PC-9 (cell line): ENCODE measurements around the gene ARHGEF28. TPM values are rescaled to one million over a fixed set of nuclear protein-coding genes. Genes with fewer than 3 reads are reported as not detected.

Source experiments
- BruUV-seq: library from RNA; stranded (reverse); fragments of 400-500 nt; replicated peaks from 2 replicates; lab custom pipeline; 2021; lab: Mats Ljungman, UMichigan
- CTCF ChIA-PET: fragments of 300-600 bp; sonication (Branson Sonifier 250); formaldehyde crosslinking; loops from one replicate; lab custom pipeline; 2022; ENCODE audit warnings: antibody characterized with exemption; lab: Charles Lee
- POLR2A ChIA-PET: fragments of 300-600 bp; sonication (Branson Sonifier 250); formaldehyde crosslinking; loops from one replicate; lab custom pipeline; 2022; ENCODE audit warnings: antibody characterized with exemption; ENCODE audit not compliant: unreplicated experiment; lab: Charles Lee
- DNase-seq, 2 experiments: peaks; one replicate each; pipeline versions ENCODE4 v3.0.0 to v3.0.0-alpha.2; 2015 to 2022; ENCODE audit warnings: mixed read lengths in 1 of 2
- H2AFZ ChIP-seq: fragments of 200-600 bp; sonication (generic); 2 replicates; pipeline ENCODE4 v1.8.1; 2017; ENCODE audit warnings: antibody characterized with exemption
- H3F3A ChIP-seq: fragments of 200-600 bp; sonication (generic); 2 replicates; pipeline ENCODE4 v1.8.1; 2017; ENCODE audit warnings: antibody characterized with exemption, mild to moderate bottlenecking, low read depth; ENCODE audit not compliant: insufficient read depth
- H3K27ac ChIP-seq: fragments of 200-600 bp; sonication (generic); 2 replicates; pipeline ENCODE4 v1.6.1; 2016; ENCODE audit warnings: mixed run types
- H3K27me3 ChIP-seq: fragments of 200-600 bp; sonication (generic); 2 replicates; pipeline ENCODE4 v1.6.1; 2016; ENCODE audit warnings: low read depth, mixed run types; ENCODE audit not compliant: insufficient read depth
- H3K36me3 ChIP-seq: fragments of 200-600 bp; sonication (generic); 2 replicates; pipeline ENCODE4 v1.6.1; 2016; ENCODE audit warnings: low read depth, mixed run types
- H3K4me1 ChIP-seq: fragments of 200-600 bp; sonication (generic); replicated peaks from 2 replicates; pipeline ENCODE4 v1.6.1; 2016; ENCODE audit warnings: mixed run types; ENCODE audit not compliant: insufficient read depth
- H3K4me2 ChIP-seq: fragments of 200-600 bp; sonication (generic); 2 replicates; pipeline ENCODE4 v1.6.1; 2017; ENCODE audit warnings: mixed run types
- H3K4me3 ChIP-seq: fragments of 200-600 bp; sonication (generic); 2 replicates; pipeline ENCODE4 v1.6.1; 2016; ENCODE audit warnings: mixed run types
- H3K79me2 ChIP-seq: fragments of 200-600 bp; sonication (generic); 2 replicates; pipeline ENCODE4 v1.6.1; 2017; ENCODE audit warnings: low read depth, mixed run types
- H3K9me2 ChIP-seq: fragments of 200-600 bp; sonication (generic); 2 replicates; pipeline ENCODE4 v1.8.1; 2017; ENCODE audit warnings: mild to moderate bottlenecking; ENCODE audit not compliant: insufficient read depth
- H3K9me3 ChIP-seq: fragments of 200-600 bp; sonication (generic); 2 replicates; pipeline ENCODE4 v1.8.1; 2016; ENCODE audit warnings: low read depth; ENCODE audit not compliant: insufficient read depth
- H4K20me1 ChIP-seq: fragments of 200-600 bp; sonication (generic); 2 replicates; pipeline ENCODE4 v1.8.1; 2017; ENCODE audit not compliant: insufficient read depth
- EZH2 ChIP-seq: fragments of 200-600 bp; sonication (generic); IDR thresholded peaks from 2 replicates; pipeline ENCODE4 v1.8.0; 2017; ENCODE audit warnings: antibody characterized with exemption, low read depth
- intact Hi-C: fragments of 100-400 bp; cut with micrococcal nuclease; formaldehyde crosslinking; loops from one replicate; pipeline ENCODE4 v1.10.0; 2022; ENCODE audit not compliant: unreplicated experiment
- total RNA-seq: library from RNA; stranded (reverse); gene quantifications from 2 replicates; pipeline ENCODE4 v1.2.3, GENCODE V29; 2021
- TF ChIP-seq, protein P1 (sequence below): fragments of 200-600 bp; sonication (generic); conservative IDR thresholded peaks from 2 replicates; pipeline ENCODE4 v1.6.1; 2017; ENCODE audit warnings: mixed run types, antibody characterized with exemption, mild to moderate bottlenecking, moderate library complexity

Gene ARHGEF28
- total RNA-seq, 1 experiment from 2014 or later: 77.5 TPM

DNA sequence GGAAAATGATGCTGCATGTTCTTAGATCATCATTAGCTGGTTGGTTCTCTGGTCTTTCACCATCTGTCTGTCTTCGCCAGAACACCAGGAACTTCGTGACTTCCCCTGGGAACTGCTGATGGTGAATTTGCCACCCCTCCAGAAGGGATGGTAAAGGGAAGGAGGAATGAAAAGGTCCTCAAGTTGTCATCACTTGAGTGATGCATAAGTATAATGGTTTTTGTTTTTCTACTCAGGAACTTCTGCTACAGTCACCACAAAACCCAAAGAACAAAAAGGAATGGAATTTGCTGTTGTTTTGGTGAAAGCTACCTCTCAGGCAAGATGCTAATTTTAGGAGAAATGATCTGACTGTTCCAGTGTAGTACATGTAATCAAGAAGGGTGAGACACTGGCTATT, 328.4 kb downstream of the ARHGEF28 start:
- Histone ChIP-seq H3K36me3 (no peaks in the 10 kb centered on the region), H3K27ac (no peak overlapping the region), H2AFZ (no peak overlapping the region), H4K20me1 (no peaks in the 10 kb centered on the region), H3K9me3 (no peaks in the 10 kb centered on the region; the same call in 1 of the 2 replicates), H3K79me2 (no peaks in the 10 kb centered on the region), H3K4me1 (no peaks in the 10 kb centered on the region), H3K4me2 (no peak overlapping the region), H3K9me2 (no peaks in the 10 kb centered on the region; the same call in 1 of the 2 replicates), H3F3A (no peaks in the 10 kb centered on the region), H3K27me3 (no peaks in the 10 kb centered on the region), H3K4me3 (no peak overlapping the region)
- ChIA-PET CTCF (no interaction called here), POLR2A (interaction anchor here (0.6 kb wide), 1 partner anchor 978 kb away, joined by 4 read pairs; no protein-coding TSS in a partner anchor)
- DNase-seq: no peak
- intact Hi-C loops: no loop called here
- no TSS peak for BruUV-seq
- TF ChIP-seq, protein P1, sequence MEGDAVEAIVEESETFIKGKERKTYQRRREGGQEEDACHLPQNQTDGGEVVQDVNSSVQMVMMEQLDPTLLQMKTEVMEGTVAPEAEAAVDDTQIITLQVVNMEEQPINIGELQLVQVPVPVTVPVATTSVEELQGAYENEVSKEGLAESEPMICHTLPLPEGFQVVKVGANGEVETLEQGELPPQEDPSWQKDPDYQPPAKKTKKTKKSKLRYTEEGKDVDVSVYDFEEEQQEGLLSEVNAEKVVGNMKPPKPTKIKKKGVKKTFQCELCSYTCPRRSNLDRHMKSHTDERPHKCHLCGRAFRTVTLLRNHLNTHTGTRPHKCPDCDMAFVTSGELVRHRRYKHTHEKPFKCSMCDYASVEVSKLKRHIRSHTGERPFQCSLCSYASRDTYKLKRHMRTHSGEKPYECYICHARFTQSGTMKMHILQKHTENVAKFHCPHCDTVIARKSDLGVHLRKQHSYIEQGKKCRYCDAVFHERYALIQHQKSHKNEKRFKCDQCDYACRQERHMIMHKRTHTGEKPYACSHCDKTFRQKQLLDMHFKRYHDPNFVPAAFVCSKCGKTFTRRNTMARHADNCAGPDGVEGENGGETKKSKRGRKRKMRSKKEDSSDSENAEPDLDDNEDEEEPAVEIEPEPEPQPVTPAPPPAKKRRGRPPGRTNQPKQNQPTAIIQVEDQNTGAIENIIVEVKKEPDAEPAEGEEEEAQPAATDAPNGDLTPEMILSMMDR: no peak
- TF ChIP-seq EZH2: no peak

GRCh38 chr5:73955271-73955846, 329.4 kb downstream of the ARHGEF28 start:
- no peaks in the 10 kb centered on the region for H3K4me1 ChIP-seq
- DNase-seq: no peak

DNA sequence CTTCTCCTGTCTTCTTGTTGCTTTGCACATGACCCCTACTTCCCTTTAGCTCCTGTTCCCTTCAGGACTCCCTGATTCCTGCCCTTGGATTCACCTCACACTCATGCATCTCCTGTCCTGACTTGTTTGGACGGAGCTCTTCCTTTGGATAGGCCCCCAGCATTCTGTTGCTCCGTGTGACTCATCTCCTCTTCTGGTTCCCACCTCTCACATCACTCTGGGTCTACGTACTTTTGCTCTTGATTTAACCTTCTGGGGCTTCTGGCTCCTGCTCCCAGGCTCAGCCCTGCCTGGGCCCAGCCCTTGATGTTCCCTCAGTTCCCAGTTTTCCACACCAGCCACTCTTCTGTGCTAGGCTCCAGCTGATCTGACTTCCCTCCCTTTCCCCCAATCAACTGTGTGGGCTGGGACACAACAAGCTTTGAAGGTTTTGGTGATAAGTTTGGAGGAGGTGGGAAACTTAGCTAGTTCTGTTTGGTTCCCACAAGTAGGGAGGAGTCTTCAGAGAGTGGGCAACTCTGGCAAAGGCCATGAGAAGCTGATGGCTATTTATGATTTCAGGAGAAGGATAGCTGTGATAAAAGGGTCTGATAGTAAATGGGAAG, 331.5 kb downstream of the ARHGEF28 start:
- DNase-seq: no peak
- H2AFZ ChIP-seq: no peak overlapping the region
- no peaks in the 10 kb centered on the region; the same call in 1 of the 2 replicates for H3K9me2 ChIP-seq
- H3K27ac ChIP-seq: no peak overlapping the region
- no peaks in the 10 kb centered on the region for H4K20me1 ChIP-seq
- no peaks in the 10 kb centered on the region for H3K36me3 ChIP-seq
- no peaks in the 10 kb centered on the region for H3K9me3 ChIP-seq
- no peak overlapping the region for H3K4me2 ChIP-seq
- ChIA-PET CTCF (interaction anchor here (0.6 kb wide), 1 partner anchor 692 kb away, joined by 3 read pairs; no protein-coding TSS in a partner anchor), POLR2A (no interaction called here)
- H3F3A ChIP-seq: no peaks in the 10 kb centered on the region
- H3K27me3 ChIP-seq: no peaks in the 10 kb centered on the region
- TF ChIP-seq, protein P1: no peak
- TF ChIP-seq EZH2: no peak
- peaks cover 3% of the 10 kb centered on the region for H3K4me1 ChIP-seq
- H3K79me2 ChIP-seq: no peaks in the 10 kb centered on the region
- intact Hi-C loops: no loop called here
- H3K4me3 ChIP-seq: no peak overlapping the region
- BruUV-seq: no TSS peak

More at GRCh38 chr5:73955271-73955846, 329.4 kb downstream of the ARHGEF28 start:
- ChIA-PET POLR2A (interaction anchor here (0.6 kb wide), 2 partner anchors 176 to 1443 kb away, joined by 4 read pairs; no protein-coding TSS in a partner anchor), CTCF (no interaction called here)
- H3K79me2 ChIP-seq: no peaks in the 10 kb centered on the region
- no peaks in the 10 kb centered on the region for H3F3A ChIP-seq
- H3K27me3 ChIP-seq: no peaks in the 10 kb centered on the region
- no peaks in the 10 kb centered on the region for H4K20me1 ChIP-seq
- BruUV-seq: no TSS peak
- H3K36me3 ChIP-seq: no peaks in the 10 kb centered on the region
- no peak overlapping the region for H3K4me3 ChIP-seq
- H3K4me2 ChIP-seq: no peak overlapping the region
- intact Hi-C loops: no loop called here
- H3K9me3 ChIP-seq: no peaks in the 10 kb centered on the region; the same call in 1 of the 2 replicates
- no peak overlapping the region for H2AFZ ChIP-seq
- no peak overlapping the region for H3K27ac ChIP-seq
- TF ChIP-seq, protein P1: no peak
- TF ChIP-seq EZH2: no peak
- H3K9me2 ChIP-seq: no peaks in the 10 kb centered on the region; the same call in 1 of the 2 replicates
